DOHH2 (cell line): Measurements from ENCODE around the gene SOBP.

ENCODE experiments used
- H3F3A ChIP-seq: fragments of 200-600 bp; sonication (generic), shearing (Covaris generic); 2 replicates; pipeline ENCODE4 v1.6.0; 2016; ENCODE audit warnings: antibody characterized with exemption, mild to moderate bottlenecking; ENCODE audit not compliant: control insufficient read depth, insufficient read depth
- H3K27ac ChIP-seq: fragments of 200-600 bp; sonication (generic); 2 replicates; pipeline ENCODE4 v1.5.1; 2014; ENCODE audit warnings: low read depth, mild to moderate bottlenecking, low read length, moderate library complexity
- H3K27me3 ChIP-seq: fragments of 200-600 bp; sonication (generic); 2 replicates; pipeline ENCODE4 v1.6.1; 2014; ENCODE audit warnings: mild to moderate bottlenecking, low read length, mixed read lengths; ENCODE audit not compliant: control insufficient read depth
- H3K36me3 ChIP-seq: fragments of 200-600 bp; sonication (generic); 2 replicates; pipeline ENCODE4 v1.6.1; 2014; ENCODE audit warnings: mild to moderate bottlenecking, low read length, moderate library complexity, mixed read lengths; ENCODE audit not compliant: control insufficient read depth
- H3K4me1 ChIP-seq: fragments of 200-600 bp; sonication (generic); 2 replicates; pipeline ENCODE4 v1.6.1; 2014; ENCODE audit warnings: mild to moderate bottlenecking, low read length, mixed read lengths; ENCODE audit not compliant: control insufficient read depth
- H3K4me2 ChIP-seq: fragments of 200-600 bp; sonication (generic); 2 replicates; pipeline ENCODE4 v1.6.0; 2014; ENCODE audit warnings: mild to moderate bottlenecking, low read length, moderate library complexity
- H3K4me3 ChIP-seq: fragments of 200-600 bp; sonication (generic); 2 replicates; pipeline ENCODE4 v1.5.1; 2014; ENCODE audit warnings: mild to moderate bottlenecking, low read length, mixed read lengths
- H3K79me2 ChIP-seq: fragments of 200-600 bp; sonication (generic); 2 replicates; pipeline ENCODE4 v1.6.1; 2014; ENCODE audit warnings: mild to moderate bottlenecking, low read length, mixed read lengths; ENCODE audit not compliant: control insufficient read depth
- H3K9me2 ChIP-seq: fragments of 200-600 bp; sonication (generic); replicated peaks from 2 replicates; pipeline ENCODE4 v1.6.1; 2014; ENCODE audit warnings: mild to moderate bottlenecking, low read length, mixed read lengths; ENCODE audit not compliant: control insufficient read depth
- H3K9me3 ChIP-seq: fragments of 200-600 bp; sonication (generic); 2 replicates; pipeline ENCODE4 v1.6.1; 2014; ENCODE audit warnings: antibody characterized with exemption, low read length, mixed read lengths; ENCODE audit not compliant: control insufficient read depth, insufficient read depth
- H4K20me1 ChIP-seq: fragments of 200-600 bp; sonication (generic); 2 replicates; pipeline ENCODE4 v1.6.0; 2014; ENCODE audit warnings: low read depth, mild to moderate bottlenecking, antibody characterized with exemption, low read length, moderate library complexity; ENCODE audit not compliant: control insufficient read depth, insufficient read depth
- CTCF ChIP-seq: fragments of 200-600 bp; sonication (generic); IDR thresholded peaks from one replicate; pipeline ENCODE4 v1.5.1; 2014; ENCODE audit warnings: antibody characterized with exemption, mild to moderate bottlenecking, low read depth, low read length; ENCODE audit not compliant: poor library complexity, severe bottlenecking
- EZH2phosphoT487 ChIP-seq: fragments of 200-600 bp; sonication (generic); IDR thresholded peaks from 2 replicates; pipeline ENCODE4 v1.6.1; 2017; ENCODE audit warnings: borderline replicate concordance, mild to moderate bottlenecking, antibody characterized with exemption, low read length, moderate library complexity, mixed read lengths

Gene SOBP

GRCh38 chr6:107662333-107662732 lies 172.4 kb downstream of the SOBP start:
- Histone ChIP-seq H3K79me2 (0 out of 2 replicates have a peak, but pooled peaks cover 2% of the 10 kb centered on the region), H3K36me3 (peaks cover 4% of the 10 kb centered on the region; the same call in 1 of the 2 replicates), H3K9me3 (no peaks in the 10 kb centered on the region), H3K9me2 (no peaks in the 10 kb centered on the region), H3K27ac (no peak overlapping the region), H4K20me1 (no peaks in the 10 kb centered on the region), H3K4me1 (peaks cover 31% of the 10 kb centered on the region), H3K27me3 (no peaks in the 10 kb centered on the region), H3F3A (peaks cover 12% of the 10 kb centered on the region), H3K4me3 (no peak overlapping the region), H3K4me2 (no peak overlapping the region)
- TF ChIP-seq CTCF (no peak), EZH2phosphoT487 (no peak)

- Histone ChIP-seq H3K4me1 (peaks cover 23% of the 10 kb centered on the region), H3K9me2 (no peaks in the 10 kb centered on the region), H3K36me3 (peaks cover 4% of the 10 kb centered on the region; the same call in 1 of the 2 replicates), H3K79me2 (0 out of 2 replicates have a peak, but pooled peaks cover 2% of the 10 kb centered on the region), H3K27me3 (no peaks in the 10 kb centered on the region), H3K9me3 (no peaks in the 10 kb centered on the region), H3K4me2 (no peak overlapping the region), H3F3A (peaks cover 6% of the 10 kb centered on the region), H4K20me1 (no peaks in the 10 kb centered on the region), H3K27ac (no peak overlapping the region), H3K4me3 (no peak overlapping the region)
- TF ChIP-seq EZH2phosphoT487 (no peak), CTCF (no peak)
These were observed 173.4 kb downstream of the SOBP start for GRCh38 chr6:107663308-107663707.

GRCh38 chr6:107665382-107665781 lies 175.5 kb downstream of the SOBP start:
- H3K27ac ChIP-seq = no peak overlapping the region
- H4K20me1 ChIP-seq = no peaks in the 10 kb centered on the region
- no peak for TF ChIP-seq CTCF
- TF ChIP-seq EZH2phosphoT487 = no peak
- H3K79me2 ChIP-seq = no peaks in the 10 kb centered on the region
- H3K9me2 ChIP-seq = no peaks in the 10 kb centered on the region
- no peaks in the 10 kb centered on the region for H3K9me3 ChIP-seq
- H3K4me2 ChIP-seq = no peak overlapping the region
- no peaks in the 10 kb centered on the region for H3K27me3 ChIP-seq
- no peaks in the 10 kb centered on the region for H3K36me3 ChIP-seq
- H3F3A ChIP-seq = no peaks in the 10 kb centered on the region
- peaks cover 18% of the 10 kb centered on the region for H3K4me1 ChIP-seq
- H3K4me3 ChIP-seq = no peak overlapping the region
